ENCODE results near the gene FGF18. TPM values are rescaled to one million over a fixed set of nuclear protein-coding genes. Genes with fewer than 3 reads are reported as not detected.
A peak's percentile ranks its signal among the peaks of the same experiment; 100 is the strongest.
"Not testable (repeated sequence)": the region's sequence is repeated elsewhere in the genome, so short reads cannot be mapped to it uniquely, and the experiment has no call there.

Gene FGF18, protein sequence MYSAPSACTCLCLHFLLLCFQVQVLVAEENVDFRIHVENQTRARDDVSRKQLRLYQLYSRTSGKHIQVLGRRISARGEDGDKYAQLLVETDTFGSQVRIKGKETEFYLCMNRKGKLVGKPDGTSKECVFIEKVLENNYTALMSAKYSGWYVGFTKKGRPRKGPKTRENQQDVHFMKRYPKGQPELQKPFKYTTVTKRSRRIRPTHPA
- total RNA-seq, result 6.9 TPM

DNA sequence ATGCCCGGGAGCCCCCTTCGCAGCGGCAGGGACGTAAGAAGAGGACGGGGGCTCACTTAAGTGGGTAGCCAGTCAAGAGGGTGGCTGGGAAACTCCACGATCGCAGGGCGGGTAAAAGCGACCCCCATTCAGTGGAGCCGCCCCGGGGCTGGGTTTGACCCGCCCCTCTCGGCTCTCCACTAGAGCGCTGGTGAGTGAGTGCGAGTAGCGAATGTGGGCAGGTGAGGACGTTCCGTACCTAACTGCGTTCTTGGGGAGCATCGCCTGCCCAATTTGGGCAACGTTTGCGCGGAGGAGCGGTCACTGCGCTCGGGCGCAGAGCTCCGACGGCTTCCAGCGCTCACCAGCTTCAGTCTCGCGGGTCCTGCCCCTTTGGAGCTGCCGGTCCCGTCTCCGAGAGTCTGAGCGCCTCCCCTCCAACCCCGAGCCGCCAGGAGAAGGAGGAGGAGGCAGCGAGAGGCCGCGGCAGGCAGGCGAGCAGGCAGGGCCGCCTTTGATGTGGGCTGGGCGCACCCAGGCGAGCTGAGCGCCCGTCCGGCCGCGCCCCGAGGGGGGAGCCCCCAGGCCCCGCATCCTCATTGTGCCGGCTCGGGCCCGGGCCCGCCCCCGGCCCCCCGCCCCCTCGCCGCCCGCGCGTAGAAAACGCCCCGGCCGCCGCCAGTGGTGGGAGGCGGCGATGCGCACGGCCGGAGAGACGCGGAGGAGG lies at the start of gene FGF18:
Gene FGF18, plus strand, starts transcription at position 666 of the 706 bp plus-strand sequence. CDS start 553 bp downstream, outside the sequence.
- Histone ChIP-seq H3K4me1 (peaks cover 14 to 15% of the 10 kb centered on the region in 2 donors), H3K36me3 (no peaks in the 10 kb centered on the region), H3K4me3 (peak within 1 kb of the TSS; percentile 59 to 65), H3K9me3 (no peaks in the 10 kb centered on the region), H3K27ac (peak within 1 kb of the TSS; percentile 31 to 34), H3K27me3 (no peaks in the 10 kb centered on the region)
- DNase-seq (ENCODE audit: low spot score in 2 of 2), result no peak
- TF ChIP-seq, protein P1, sequence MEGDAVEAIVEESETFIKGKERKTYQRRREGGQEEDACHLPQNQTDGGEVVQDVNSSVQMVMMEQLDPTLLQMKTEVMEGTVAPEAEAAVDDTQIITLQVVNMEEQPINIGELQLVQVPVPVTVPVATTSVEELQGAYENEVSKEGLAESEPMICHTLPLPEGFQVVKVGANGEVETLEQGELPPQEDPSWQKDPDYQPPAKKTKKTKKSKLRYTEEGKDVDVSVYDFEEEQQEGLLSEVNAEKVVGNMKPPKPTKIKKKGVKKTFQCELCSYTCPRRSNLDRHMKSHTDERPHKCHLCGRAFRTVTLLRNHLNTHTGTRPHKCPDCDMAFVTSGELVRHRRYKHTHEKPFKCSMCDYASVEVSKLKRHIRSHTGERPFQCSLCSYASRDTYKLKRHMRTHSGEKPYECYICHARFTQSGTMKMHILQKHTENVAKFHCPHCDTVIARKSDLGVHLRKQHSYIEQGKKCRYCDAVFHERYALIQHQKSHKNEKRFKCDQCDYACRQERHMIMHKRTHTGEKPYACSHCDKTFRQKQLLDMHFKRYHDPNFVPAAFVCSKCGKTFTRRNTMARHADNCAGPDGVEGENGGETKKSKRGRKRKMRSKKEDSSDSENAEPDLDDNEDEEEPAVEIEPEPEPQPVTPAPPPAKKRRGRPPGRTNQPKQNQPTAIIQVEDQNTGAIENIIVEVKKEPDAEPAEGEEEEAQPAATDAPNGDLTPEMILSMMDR (IDR thresholded peaks at IDR 0.05), result no peak
- intact Hi-C loops (cut with DNase I), result loop anchor here (1.0 to 10.0 kb wide), 6 partner anchors 246 to 766 kb away; partner anchors contain the start of genes FBXW11 and STK10

DNA sequence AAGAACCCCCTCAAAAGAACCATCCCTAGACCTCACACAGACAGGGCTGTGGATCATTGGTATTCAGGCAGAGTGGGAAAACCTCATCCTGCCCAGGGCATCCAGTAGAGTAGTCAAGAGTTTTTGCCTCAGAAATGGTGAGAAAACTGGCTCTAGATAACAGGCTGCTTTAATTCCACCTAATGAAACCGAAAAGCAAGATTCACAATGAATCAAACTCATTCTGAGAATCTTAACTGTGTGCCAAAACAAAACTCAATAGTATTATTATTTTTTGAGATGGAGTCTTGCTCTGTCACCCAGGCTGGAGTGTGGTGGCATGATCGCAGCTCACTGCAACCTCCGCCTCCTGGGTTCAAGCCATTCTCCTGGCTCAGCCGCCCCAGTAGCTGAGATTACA lies 49.5 kb upstream of the FGF18 start:
- TF ChIP-seq, protein P1 (IDR thresholded peaks at IDR 0.05), result no peak
- intact Hi-C loops (cut with DNase I), result no loop called here

DNA sequence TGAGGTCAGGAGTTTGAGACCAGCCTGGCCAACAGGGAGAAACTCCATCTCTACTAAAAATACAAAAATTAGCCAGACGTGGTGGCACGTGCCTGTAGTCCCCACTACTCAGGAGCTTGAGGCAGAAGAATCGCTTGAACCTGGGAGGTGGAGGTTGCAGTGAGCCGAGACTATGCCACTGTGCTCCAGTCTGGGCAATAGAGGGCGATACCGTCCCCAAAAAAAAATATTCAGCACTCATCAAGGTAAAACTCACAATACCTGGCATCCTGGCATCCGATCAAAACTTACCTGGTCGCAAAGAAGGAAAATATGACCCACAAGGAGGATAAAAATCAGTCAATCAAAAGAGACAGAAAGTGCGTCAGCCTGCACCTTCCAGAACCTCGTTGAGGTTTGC lies 48.6 kb upstream of the FGF18 start:
- H3K27me3 ChIP-seq; H3K9me3 ChIP-seq; H3K27ac ChIP-seq; intact Hi-C loops (cut with DNase I); H3K36me3 ChIP-seq; H3K4me3 ChIP-seq; H3K4me1 ChIP-seq: not testable (repeated sequence)
- DNase-seq (ENCODE audit: low spot score in 2 of 2), result peak in 1 of 2 donors; percentile 19

More for the DNA sequence above, 49.5 kb upstream of the FGF18 start:
- H3K36me3 ChIP-seq, result no peaks in the 10 kb centered on the region
- no peaks in the 10 kb centered on the region for H3K4me1 ChIP-seq
- H3K4me3 ChIP-seq, result no peak overlapping the region
- DNase-seq (ENCODE audit: low spot score in 2 of 2), result no peak
- no peaks in the 10 kb centered on the region for H3K27me3 ChIP-seq
- H3K9me3 ChIP-seq, result no peaks in the 10 kb centered on the region
- no peak overlapping the region for H3K27ac ChIP-seq

DNA sequence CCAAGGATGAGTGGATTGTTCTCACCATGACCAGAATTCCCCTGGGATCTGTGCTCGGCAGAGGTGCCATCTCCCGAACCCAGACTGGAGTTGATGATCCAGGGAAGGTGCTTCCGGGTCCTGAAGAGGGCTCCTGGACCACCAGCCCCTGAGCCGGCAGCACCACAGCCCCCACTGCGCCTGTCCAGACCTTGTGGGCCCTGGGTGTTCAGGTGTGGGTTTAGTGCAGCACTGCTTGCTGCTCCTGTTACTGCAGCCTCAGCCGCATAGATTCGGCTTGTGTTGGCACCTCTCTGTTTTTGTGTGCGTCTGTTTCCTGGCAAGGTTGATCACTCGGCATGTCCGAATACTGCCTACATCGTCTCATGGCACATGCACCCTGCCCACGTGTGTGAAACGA lies 48.1 kb upstream of the FGF18 start:
- peak in 1 of 2 donors; percentile 38 for DNase-seq (ENCODE audit: low spot score in 2 of 2)

DNA sequence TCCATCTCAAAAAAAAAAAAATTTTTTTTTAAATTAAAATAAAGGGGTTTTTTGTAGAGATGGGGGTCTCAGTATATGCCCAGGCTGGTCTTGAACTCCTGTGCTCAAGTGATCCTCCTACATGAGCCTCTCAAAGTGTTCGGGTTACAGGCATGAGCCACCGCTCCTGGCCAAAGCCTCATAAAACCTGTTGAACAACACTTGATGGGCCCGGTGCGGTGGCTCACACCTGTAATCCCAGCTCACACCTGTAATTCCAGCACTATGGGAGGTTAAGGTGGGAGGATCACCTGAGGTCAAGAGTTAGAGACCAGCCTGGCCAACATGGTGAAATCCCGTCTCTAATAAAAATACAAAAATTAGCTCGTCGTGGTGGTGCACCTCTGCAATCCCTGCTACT lies 39.5 kb upstream of the FGF18 start:
- no peaks in the 10 kb centered on the region for H3K4me1 ChIP-seq
- H3K27me3 ChIP-seq, result no peaks in the 10 kb centered on the region
- intact Hi-C loops (cut with DNase I), result loop anchor here (2.0 kb wide), 1 partner anchor 17 kb away; no protein-coding TSS in a partner anchor
- TF ChIP-seq, protein P1 (IDR thresholded peaks at IDR 0.05), result no peak
- no peaks in the 10 kb centered on the region for H3K36me3 ChIP-seq
- no peak overlapping the region for H3K4me3 ChIP-seq
- H3K9me3 ChIP-seq, result no peaks in the 10 kb centered on the region
- no peak for DNase-seq (ENCODE audit: low spot score in 2 of 2)
- H3K27ac ChIP-seq, result no peak overlapping the region

More for the DNA sequence above, 48.1 kb upstream of the FGF18 start:
- H3K36me3 ChIP-seq, result no peaks in the 10 kb centered on the region
- intact Hi-C loops (cut with DNase I), result no loop called here
- H3K4me3 ChIP-seq, result no peak overlapping the region
- TF ChIP-seq, protein P1 (IDR thresholded peaks at IDR 0.05), result no peak
- no peak overlapping the region for H3K27ac ChIP-seq
- no peaks in the 10 kb centered on the region for H3K9me3 ChIP-seq
- no peaks in the 10 kb centered on the region for H3K4me1 ChIP-seq
- no peaks in the 10 kb centered on the region for H3K27me3 ChIP-seq

DNA sequence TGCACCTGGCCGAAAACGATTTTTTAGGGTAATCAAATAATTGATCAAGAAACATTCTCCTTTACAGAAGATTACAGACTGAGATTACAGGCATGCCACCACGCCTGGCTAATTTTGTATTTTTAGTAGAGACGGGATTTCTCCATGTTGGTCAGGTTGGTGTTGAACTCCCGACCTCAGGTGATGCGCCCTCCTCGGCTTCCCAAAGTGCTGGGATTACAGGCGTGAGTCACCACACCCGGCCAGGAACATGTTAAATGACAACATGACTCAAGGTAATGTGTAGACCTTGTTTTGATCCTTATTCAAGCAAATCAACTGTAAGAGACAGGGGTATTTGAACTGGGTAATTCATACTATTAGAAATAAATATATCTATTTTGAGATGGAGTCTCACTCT lies 35.0 kb upstream of the FGF18 start:
- DNase-seq (ENCODE audit: low spot score in 2 of 2); H3K9me3 ChIP-seq; intact Hi-C loops (cut with DNase I); H3K27ac ChIP-seq; H3K36me3 ChIP-seq; H3K4me1 ChIP-seq; H3K4me3 ChIP-seq; H3K27me3 ChIP-seq: not testable (repeated sequence)

DNA sequence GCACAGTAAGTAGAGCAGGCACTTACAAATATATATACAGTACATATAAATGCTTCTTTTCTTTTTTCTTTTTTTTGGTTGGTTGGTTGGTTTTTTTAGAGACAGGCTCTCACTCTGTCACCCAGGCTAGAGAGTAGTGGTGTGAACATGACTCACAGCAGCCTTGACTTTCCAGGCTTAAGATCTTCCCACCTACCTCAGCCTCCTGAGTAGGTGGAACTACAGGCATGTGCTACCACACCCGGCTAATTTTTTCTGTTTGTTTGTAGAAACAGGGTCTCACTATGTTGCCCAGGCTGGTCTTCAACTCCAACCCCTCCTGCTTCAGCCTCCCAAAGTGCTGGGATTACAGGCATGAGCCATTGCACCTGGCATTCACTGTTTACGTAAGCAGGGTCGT lies 34.4 kb upstream of the FGF18 start:
- H3K27me3 ChIP-seq; H3K9me3 ChIP-seq; H3K27ac ChIP-seq; H3K4me3 ChIP-seq; H3K36me3 ChIP-seq; DNase-seq (ENCODE audit: low spot score in 2 of 2): not testable (repeated sequence)
- intact Hi-C loops (cut with DNase I), result loop anchor here (5.0 kb wide), 2 partner anchors 753 to 897 kb away; partner anchors contain the start of gene UBTD2
- H3K4me1 ChIP-seq, result peaks cover 0 to 11% of the 10 kb centered on the region in 2 donors
